Lower lobe of right lung (tissue), 2 donors: Measurements from ENCODE around the gene HK1. TPM values are rescaled to one million over a fixed set of nuclear protein-coding genes. Genes with fewer than 3 reads are reported as not detected.

Experiments
- ATAC-seq, 2 donors: fragments of 200-7000 bp; cut with Tn5 transposase; one replicate each; pipeline ENCODE4 v1.9.1; 2020 to 2022; ENCODE audit warnings: mild to moderate bottlenecking in 2 of 2, moderate library complexity in 2 of 2
- DNase-seq: peaks from one replicate; pipeline ENCODE4 v3.0.0-alpha.2; 2020
- H3K27ac ChIP-seq: fragments of 200-600 bp; one replicate; pipeline ENCODE4 v1.8.0; 2022
- H3K27me3 ChIP-seq: fragments of 200-600 bp; one replicate; pipeline ENCODE4 v1.8.0; 2022; ENCODE audit warnings: low read depth
- H3K36me3 ChIP-seq: fragments of 200-600 bp; one replicate; pipeline ENCODE4 v1.8.0; 2022; ENCODE audit warnings: mild to moderate bottlenecking
- H3K4me1 ChIP-seq: fragments of 200-600 bp; one replicate; pipeline ENCODE4 v1.8.0; 2022
- H3K4me3 ChIP-seq: fragments of 200-600 bp; one replicate; pipeline ENCODE4 v1.8.0; 2022; ENCODE audit warnings: mild to moderate bottlenecking
- H3K9me3 ChIP-seq: fragments of 200-600 bp; one replicate; pipeline ENCODE4 v1.8.0; 2022
- CTCF ChIP-seq: fragments of 200-600 bp; IDR thresholded peaks from one replicate; pipeline ENCODE4 v1.8.0; 2022; ENCODE audit warnings: antibody characterized with exemption, mild to moderate bottlenecking
- intact Hi-C: fragments of 100-400 bp; cut with DNase I; formaldehyde crosslinking; loops from one replicate; pipeline ENCODE4 v1.11.0; 2022
- total RNA-seq: library from RNA; stranded (reverse); fragmentation: NEBNext Ultra II Directional; extraction: Animal tissue kit (Norgen Biotek cat#: 25700); gene quantifications from one replicate; pipeline ENCODE4 v1.2.1, GENCODE V29; 2021
- donor health status: DM: no; HTN: yes; CAD: no; lungs with severe emphysema.

HK1 gene
- total RNA-seq, 1 donor from 2014 or later = 85.1 TPM

GRCh38 chr10:69419096-69419743 lies 140.9 kb downstream of the HK1 start:
- intact Hi-C loops = no loop called here
- no peaks in the 10 kb centered on the region for H3K36me3 ChIP-seq
- no peaks in the 10 kb centered on the region for H3K27me3 ChIP-seq
- TF ChIP-seq CTCF = no peak
- no peak overlapping the region for H3K27ac ChIP-seq
- H3K4me1 ChIP-seq = peaks cover 15% of the 10 kb centered on the region
- no peak for ATAC-seq
- no peak overlapping the region for H3K4me3 ChIP-seq
- DNase-seq = no peak
- H3K9me3 ChIP-seq = no peaks in the 10 kb centered on the region

DNA sequence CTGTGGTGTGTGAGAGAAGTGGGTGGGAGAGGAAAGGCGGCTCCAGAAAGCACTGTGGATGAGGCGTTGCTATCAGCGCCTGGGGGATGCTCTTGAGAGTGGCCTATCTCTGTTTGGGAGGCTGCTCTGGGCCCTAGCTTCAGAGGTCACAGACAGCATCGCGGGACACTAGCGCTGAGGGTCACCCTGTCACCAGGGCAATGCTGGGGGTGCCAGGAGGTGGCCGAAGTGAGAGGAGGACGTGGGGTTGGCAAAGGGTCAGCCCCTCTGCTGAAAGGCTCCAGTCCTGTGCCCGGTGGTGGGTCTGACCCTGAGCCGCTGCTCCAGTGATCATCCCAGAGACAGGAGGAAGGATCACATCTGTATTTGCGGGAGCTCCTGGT lies 141.4 kb downstream of the HK1 start:
- DNase-seq = no peak
- intact Hi-C loops = no loop called here
- Histone ChIP-seq H3K27me3 (no peaks in the 10 kb centered on the region), H3K9me3 (no peaks in the 10 kb centered on the region), H3K4me1 (peaks cover 15% of the 10 kb centered on the region), H3K4me3 (no peak overlapping the region), H3K36me3 (no peaks in the 10 kb centered on the region), H3K27ac (no peak overlapping the region)
- no peak for TF ChIP-seq CTCF
- ATAC-seq = no peak

- DNase-seq (peak; percentile 90), ATAC-seq (peak; percentile 89 to 91)
- Histone ChIP-seq H3K27ac (peak overlapping the region; percentile 57), H3K4me1 (peaks cover 29% of the 10 kb centered on the region), H3K9me3 (no peaks in the 10 kb centered on the region), H3K4me3 (no peak overlapping the region), H3K27me3 (no peaks in the 10 kb centered on the region), H3K36me3 (no peaks in the 10 kb centered on the region)
- no peak for TF ChIP-seq CTCF
- intact Hi-C loops = no loop called here
Observed at GRCh38 chr10:69421611-69422308, 143.5 kb downstream of the HK1 start.

GRCh38 chr10:69422676-69423075 lies 144.4 kb downstream of the HK1 start:
- ATAC-seq (no peak), DNase-seq (no peak)
- Histone ChIP-seq H3K9me3 (no peaks in the 10 kb centered on the region), H3K27ac (no peak overlapping the region), H3K36me3 (no peaks in the 10 kb centered on the region), H3K27me3 (no peaks in the 10 kb centered on the region), H3K4me3 (no peak overlapping the region), H3K4me1 (peaks cover 31% of the 10 kb centered on the region)
- no peak for TF ChIP-seq CTCF
- intact Hi-C loops = no loop called here

DNA sequence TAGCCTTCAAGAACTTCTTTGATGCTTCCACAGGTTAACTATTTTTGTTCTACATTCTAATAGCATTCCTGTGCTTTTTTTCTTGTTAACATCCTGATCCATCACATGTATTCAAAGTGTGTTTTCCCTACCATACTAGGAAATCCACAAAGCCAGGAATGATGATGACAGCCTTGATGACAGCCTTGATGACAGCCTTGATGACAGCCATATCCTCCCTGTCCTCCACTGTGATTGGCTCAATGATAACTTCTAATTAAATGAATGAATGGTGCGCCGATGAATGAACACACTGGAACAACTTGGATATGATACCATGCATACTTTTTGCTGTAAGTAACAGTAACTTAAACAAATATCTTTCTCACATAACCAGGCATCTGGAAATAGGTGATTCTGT lies 146.7 kb downstream of the HK1 start:
- Histone ChIP-seq H3K4me1 (peaks cover 31% of the 10 kb centered on the region), H3K9me3 (no peaks in the 10 kb centered on the region), H3K36me3 (no peaks in the 10 kb centered on the region), H3K4me3 (no peak overlapping the region), H3K27ac (no peak overlapping the region), H3K27me3 (no peaks in the 10 kb centered on the region)
- no peak for DNase-seq
- TF ChIP-seq CTCF = no peak
- intact Hi-C loops = loop anchor here (5.0 kb wide), 1 partner anchor 82 kb away; no protein-coding TSS in a partner anchor
- ATAC-seq = no peak
